ENCODE data around the gene LTBP3. TPM values are rescaled to one million over a fixed set of nuclear protein-coding genes. Genes with fewer than 3 reads are reported as not detected.

The LTBP3 gene
- total and polyA plus RNA-seq, 2 of the 13 experiments (the other 11 are each of a cell fraction or from before 2014, with no cell fraction given): 12.2 to 68.1 TPM

GRCh38 chr11:65489035-65489705 lies 69.0 kb downstream of the LTBP3 start (continued):
- TF ChIP-seq ZNF687 (CRISPR knock-in tag; IDR thresholded peaks at IDR 0.05) (peak; percentile 65), HNF1A (IDR thresholded peaks at IDR 0.05; ENCODE audit: low read depth) (no peak), HNF1A (CRISPR knock-in tag; IDR thresholded peaks at IDR 0.05; ENCODE audit: borderline replicate concordance) (no peak), GABPB1 (CRISPR knock-in tag; IDR thresholded peaks at IDR 0.05) (no peak; the same call in none of the 2 replicates), ZNF879 (CRISPR knock-in tag; IDR thresholded peaks at IDR 0.05) (no peak), PATZ1 (CRISPR knock-in tag; IDR thresholded peaks at IDR 0.05) (peak; percentile 94), PRPF4 (IDR thresholded peaks at IDR 0.05; ENCODE audit: low read depth, low read length, poor library complexity, severe bottlenecking) (no peak), SALL1 (CRISPR knock-in tag; IDR thresholded peaks at IDR 0.05) (no peak), EED (CRISPR knock-in tag; IDR thresholded peaks at IDR 0.05) (peak; percentile 52), ZBTB38 (CRISPR knock-in tag; IDR thresholded peaks at IDR 0.05) (no peak), KLF9 (CRISPR knock-in tag; IDR thresholded peaks at IDR 0.05; ENCODE audit: low read depth) (no peak), ZBTB20 (CRISPR knock-in tag; IDR thresholded peaks at IDR 0.05; ENCODE audit: borderline replicate concordance, low read depth) (no peak), ZNF589 (CRISPR knock-in tag; conservative IDR thresholded peaks at IDR 0.05) (no peak), HMGXB3 (CRISPR knock-in tag; IDR thresholded peaks at IDR 0.05; ENCODE audit: borderline replicate concordance) (no peak)
